GM10266 (cell line): ENCODE results near the gene SNCB.
A peak's percentile ranks its signal among the peaks of the same experiment; 100 is the strongest.

Experiments used
- DNase-seq: peaks from one replicate; pipeline ENCODE4 v3.0.0; 2012; ENCODE audit errors: extremely low spot score
- TF ChIP-seq, protein P1 (sequence below): IDR thresholded peaks from 2 replicates; pipeline ENCODE4 v1.5.1; 2012; ENCODE audit warnings: mild to moderate bottlenecking, low read depth; ENCODE audit not compliant: control insufficient read depth, insufficient read depth; ENCODE audit errors: missing control alignments

The SNCB gene

DNA sequence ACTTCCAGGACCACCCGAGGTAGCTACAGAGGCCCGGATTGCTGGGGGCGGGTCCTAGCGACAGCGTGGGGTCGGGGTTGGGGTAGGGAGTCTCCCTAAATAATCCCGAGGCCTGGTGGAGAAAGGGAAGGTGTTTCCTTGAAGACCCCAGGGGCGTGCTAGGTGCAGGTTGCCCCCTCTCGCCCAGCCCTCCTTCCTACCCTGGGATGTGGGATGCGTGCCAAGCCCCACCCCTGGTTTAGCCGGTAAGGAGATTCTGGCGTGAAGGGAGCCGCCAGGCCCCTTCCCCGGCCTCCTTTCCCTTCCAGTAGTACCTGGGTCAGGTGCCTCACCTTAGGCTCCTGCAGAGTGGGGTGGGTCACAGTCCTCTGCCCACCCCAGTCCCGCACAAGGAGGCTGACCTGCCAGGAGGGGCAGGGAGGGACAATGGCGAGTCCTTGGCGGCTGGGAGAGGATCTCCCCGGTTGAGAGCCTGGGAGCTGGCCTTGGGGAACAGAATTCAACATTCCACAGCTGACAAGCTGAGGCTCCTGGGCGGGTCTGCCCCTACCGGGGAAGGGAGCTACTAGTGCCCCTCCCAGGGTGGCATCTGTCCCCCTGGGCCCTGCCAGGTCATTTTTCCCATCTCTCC, 17.6 kb upstream of the SNCB start:
- TF ChIP-seq, protein P1, sequence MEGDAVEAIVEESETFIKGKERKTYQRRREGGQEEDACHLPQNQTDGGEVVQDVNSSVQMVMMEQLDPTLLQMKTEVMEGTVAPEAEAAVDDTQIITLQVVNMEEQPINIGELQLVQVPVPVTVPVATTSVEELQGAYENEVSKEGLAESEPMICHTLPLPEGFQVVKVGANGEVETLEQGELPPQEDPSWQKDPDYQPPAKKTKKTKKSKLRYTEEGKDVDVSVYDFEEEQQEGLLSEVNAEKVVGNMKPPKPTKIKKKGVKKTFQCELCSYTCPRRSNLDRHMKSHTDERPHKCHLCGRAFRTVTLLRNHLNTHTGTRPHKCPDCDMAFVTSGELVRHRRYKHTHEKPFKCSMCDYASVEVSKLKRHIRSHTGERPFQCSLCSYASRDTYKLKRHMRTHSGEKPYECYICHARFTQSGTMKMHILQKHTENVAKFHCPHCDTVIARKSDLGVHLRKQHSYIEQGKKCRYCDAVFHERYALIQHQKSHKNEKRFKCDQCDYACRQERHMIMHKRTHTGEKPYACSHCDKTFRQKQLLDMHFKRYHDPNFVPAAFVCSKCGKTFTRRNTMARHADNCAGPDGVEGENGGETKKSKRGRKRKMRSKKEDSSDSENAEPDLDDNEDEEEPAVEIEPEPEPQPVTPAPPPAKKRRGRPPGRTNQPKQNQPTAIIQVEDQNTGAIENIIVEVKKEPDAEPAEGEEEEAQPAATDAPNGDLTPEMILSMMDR, result no peak
- DNase-seq, result no peak

DNA sequence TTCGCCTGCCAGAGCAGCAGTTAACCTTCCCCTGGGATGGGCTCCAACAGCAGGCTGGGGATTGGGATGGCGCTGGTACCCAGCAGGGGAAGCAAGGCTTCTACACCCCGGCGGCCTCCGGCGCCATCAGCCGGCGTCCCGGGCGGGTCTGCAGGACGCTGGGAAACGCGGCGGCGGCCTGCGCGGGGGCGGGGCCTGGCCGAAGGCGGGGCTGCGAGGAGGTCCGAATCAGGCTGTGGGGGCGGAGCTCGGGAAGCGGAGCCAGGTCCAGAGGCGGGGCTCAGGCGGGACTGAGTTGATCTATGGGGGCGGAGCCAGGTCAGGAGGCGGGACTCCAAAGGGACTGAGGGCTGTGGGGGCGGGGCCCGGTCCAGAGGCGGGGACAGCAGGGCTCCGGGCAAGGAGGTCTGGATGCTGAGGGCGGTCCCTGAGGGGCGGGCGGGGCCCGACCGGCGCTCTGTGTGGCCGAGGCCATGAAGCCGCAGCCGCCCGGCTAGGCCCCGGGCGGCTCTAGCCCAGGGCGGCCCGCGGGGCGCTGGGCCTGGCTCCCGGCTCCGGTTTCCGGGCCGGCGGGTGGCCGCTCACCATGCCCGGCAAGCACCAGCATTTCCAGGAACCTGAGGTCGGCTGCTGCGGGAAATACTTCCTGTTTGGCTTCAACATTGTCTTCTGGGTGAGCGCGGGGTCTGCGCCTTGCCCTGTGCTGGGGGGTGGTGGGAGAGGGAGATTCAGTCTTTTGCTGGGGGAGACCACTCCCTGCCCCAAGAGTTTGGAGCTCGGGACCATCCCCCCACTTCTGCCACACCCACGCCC, 16.9 kb upstream of the SNCB start, which contains the start of gene TSPAN17:
TSPAN17 (plus strand) TSS at position 455 of the 813 bp plus-strand sequence; CDS start at position 587, 132 bp downstream.
- TF ChIP-seq, protein P1, result peak; percentile 55
- peak; percentile 100 for DNase-seq

DNA sequence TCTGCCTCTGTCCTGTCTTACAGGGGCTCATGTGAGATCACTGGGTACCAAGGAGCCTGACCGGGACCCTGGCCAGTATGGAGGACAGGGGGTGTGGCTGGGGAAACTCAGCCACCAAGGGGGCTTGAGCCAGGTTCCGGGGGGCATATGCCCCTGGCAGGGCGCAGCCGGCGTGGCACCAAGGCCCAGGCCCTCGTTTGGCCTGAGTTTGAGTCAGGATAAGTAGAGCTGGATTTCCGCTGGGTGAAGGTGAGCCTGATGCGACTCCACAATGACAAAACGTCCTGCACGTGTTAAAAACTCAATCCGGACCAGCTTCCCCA, 16.3 kb upstream of the SNCB start:
- TF ChIP-seq, protein P1, result no peak
- no peak for DNase-seq

DNA sequence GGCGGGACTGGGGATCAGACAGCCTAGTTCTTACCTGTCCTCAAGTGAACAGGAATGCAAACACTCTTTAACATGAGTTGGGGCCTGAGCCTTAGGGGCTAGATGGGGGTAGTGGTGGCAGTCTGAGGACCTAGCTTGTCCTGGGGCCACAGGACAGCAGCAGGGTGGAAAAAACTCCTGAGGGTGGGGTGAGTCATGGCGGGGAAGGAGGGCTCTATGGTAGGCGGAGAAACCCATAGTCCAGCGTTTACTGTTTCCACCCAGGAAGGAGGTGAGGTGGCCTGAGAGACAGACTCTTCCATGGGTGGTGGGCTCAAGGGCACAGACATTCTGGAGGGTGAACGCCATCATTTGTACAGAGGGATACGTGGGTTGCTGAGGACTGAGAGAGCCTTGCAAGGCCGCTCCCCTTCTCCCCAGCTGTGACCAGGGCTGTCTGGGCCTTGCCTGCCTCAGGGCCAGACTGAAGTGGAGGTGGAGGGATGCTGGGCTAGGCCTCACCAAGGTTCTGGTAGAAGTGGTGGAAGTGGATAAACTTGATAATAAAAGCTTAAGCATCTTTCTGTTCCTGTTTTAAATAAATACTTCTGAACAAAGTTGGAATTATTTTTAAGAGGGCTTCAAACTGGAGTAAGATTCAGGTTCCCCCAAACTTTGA, 15.8 kb upstream of the SNCB start:
- TF ChIP-seq, protein P1, result no peak
- DNase-seq, result no peak

DNA sequence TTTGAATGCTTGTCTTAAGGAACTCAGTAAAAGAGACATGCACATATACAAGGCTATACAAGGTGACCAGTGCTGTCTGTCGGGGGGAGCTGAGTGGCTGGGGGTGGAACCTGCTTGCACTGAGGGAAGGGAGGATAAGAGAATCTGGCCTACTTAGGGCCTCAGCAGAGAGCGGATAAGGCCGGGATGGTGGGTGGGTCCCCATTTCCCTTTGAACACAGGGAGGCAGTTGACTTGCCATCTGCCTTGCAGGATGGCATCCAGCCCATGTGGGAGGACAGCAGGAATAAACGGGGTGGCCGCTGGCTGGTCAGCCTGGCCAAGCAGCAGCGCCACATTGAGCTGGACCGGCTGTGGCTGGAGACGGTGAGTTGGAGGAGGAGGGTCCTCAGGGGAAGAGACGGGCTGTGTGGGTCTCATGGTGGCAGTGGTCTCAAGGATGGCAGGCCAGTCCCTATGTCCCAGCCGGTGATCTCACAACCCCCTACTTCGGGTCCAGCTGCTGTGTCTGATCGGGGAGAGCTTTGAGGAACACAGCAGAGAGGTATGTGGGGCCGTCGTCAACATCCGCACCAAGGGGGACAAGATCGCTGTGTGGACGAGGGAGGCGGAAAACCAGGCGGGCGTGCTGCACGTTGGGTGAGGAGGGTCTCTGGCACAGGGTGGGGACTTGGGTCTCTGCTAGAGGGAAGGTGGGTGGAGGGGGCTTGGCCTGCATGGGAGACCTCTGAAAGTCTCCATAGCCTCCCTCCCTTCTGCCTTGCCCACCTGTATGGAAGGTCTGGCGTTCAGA, 14.7 kb upstream of the SNCB start:
- DNase-seq, result no peak
- TF ChIP-seq, protein P1, result no peak

DNA sequence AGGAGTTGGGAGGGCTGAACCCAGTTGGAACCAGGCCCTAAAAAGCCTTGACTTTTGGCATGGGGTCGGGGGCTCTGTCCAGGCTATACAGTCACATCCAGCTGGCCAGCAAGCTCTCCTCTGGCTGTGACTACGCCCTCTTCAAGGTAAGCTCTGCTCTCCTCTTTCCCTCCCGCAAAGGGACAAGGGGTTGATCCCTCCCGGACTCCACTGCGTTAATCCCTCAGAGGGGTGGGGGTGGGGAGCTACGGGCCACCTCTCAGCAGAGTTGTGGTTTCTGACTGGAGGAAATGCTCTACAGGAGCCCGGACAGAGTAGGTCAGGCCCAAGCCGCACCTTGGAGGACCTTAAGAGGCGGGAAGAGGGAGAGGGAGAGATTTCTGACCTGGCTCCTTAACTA, 14.0 kb upstream of the SNCB start:
- TF ChIP-seq, protein P1, result no peak

More for the DNA sequence above, 14.0 kb upstream of the SNCB start:
- no peak for DNase-seq
